ENCODE data around the gene VLDLR. TPM values are rescaled to one million over a fixed set of nuclear protein-coding genes. Genes with fewer than 3 reads are reported as not detected.

Gene VLDLR
- total RNA-seq, 4 donors from 2014 or later, result 8.5 to 99.5 (median 19.4) TPM

DNA sequence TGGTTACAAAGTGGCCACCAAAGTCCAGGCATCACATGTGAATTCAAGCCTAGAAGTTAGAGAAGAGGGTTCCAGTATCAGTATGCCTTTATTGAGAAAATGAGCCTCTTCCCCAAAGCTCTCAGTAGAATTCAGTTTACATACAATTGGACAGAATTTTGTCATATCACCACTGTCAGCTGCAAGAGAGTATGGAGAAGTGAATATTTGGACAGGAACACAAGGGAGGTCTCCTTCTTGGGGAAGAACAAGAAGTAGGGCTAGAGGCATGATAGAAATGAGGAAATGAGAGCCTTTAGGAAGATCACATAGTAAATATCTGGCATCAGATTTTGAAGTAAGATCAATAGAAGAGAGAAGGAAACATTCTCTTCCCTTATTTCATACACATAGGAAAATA, 27.8 kb upstream of the VLDLR start:
- TF ChIP-seq, protein P1, sequence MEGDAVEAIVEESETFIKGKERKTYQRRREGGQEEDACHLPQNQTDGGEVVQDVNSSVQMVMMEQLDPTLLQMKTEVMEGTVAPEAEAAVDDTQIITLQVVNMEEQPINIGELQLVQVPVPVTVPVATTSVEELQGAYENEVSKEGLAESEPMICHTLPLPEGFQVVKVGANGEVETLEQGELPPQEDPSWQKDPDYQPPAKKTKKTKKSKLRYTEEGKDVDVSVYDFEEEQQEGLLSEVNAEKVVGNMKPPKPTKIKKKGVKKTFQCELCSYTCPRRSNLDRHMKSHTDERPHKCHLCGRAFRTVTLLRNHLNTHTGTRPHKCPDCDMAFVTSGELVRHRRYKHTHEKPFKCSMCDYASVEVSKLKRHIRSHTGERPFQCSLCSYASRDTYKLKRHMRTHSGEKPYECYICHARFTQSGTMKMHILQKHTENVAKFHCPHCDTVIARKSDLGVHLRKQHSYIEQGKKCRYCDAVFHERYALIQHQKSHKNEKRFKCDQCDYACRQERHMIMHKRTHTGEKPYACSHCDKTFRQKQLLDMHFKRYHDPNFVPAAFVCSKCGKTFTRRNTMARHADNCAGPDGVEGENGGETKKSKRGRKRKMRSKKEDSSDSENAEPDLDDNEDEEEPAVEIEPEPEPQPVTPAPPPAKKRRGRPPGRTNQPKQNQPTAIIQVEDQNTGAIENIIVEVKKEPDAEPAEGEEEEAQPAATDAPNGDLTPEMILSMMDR (IDR thresholded peaks at IDR 0.05), result no peak
- TF ChIP-seq POLR2A (IDR thresholded peaks at IDR 0.05), result no peak
- H3K4me3 ChIP-seq, result no peak overlapping the region
- peaks cover 0 to 17% of the 10 kb centered on the region in 2 donors for H3K9me3 ChIP-seq
- H3K4me1 ChIP-seq, result no peaks in the 10 kb centered on the region
- no peak overlapping the region for H3K27ac ChIP-seq
- no peaks in the 10 kb centered on the region for H3K36me3 ChIP-seq
- H3K27me3 ChIP-seq, result no peaks in the 10 kb centered on the region
- intact Hi-C loops (cut with DNase I; ENCODE audit: low total_unique reads), result no loop called here
- DNase-seq, result no peak

DNA sequence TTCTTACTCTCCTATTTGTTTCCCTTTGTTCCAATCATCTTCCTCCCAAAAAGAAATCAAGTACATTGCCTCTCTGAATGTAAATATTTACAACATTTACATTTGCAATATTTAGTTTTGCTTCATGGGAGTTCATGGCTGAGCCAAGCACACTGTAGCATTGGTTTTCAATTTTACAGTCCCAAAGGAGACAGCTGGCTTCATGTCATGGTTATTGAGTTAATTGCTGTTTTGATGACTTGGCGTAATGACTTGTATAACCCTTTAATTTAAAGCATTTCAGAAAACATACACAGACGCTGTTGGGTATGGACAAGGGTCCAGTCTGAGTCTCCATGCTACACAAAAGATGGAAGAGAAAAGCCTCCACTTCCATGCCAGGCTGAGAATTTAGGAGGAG, 25.6 kb upstream of the VLDLR start:
- no peak overlapping the region for H3K4me3 ChIP-seq
- intact Hi-C loops (cut with DNase I; ENCODE audit: low total_unique reads), result no loop called here
- TF ChIP-seq, protein P1 (IDR thresholded peaks at IDR 0.05), result no peak
- TF ChIP-seq POLR2A (IDR thresholded peaks at IDR 0.05), result no peak

DNA sequence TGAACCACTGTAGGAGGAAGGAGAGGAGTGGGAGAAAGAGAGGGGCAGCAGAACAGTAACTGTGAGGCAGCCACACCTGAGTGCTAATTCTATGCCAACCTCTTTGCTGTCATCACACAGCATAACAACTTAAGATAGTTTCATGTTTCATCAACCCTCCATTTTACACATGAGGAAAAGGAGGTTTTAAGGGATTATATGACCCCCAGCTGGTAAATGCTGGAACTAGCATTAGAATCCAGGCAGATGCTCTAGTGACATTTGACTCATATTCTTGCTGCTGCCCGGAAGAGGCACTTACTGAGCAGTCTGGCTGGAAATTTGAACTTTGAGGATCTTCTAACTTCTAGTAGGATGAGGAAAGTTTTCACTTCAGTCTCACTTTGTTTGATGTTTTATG, 24.1 kb upstream of the VLDLR start:
- H3K4me3 ChIP-seq, result no peak overlapping the region
- no peaks in the 10 kb centered on the region for H3K36me3 ChIP-seq
- TF ChIP-seq POLR2A (IDR thresholded peaks at IDR 0.05), result no peak
- TF ChIP-seq, protein P1 (IDR thresholded peaks at IDR 0.05), result no peak
- intact Hi-C loops (cut with DNase I; ENCODE audit: low total_unique reads), result no loop called here
- no peak for DNase-seq
- no peaks in the 10 kb centered on the region for H3K27me3 ChIP-seq
- H3K4me1 ChIP-seq, result no peaks in the 10 kb centered on the region
- H3K27ac ChIP-seq, result no peak overlapping the region
- H3K9me3 ChIP-seq, result peaks cover 0 to 7% of the 10 kb centered on the region in 2 donors

More for the DNA sequence above, 25.6 kb upstream of the VLDLR start:
- H3K27me3 ChIP-seq, result no peaks in the 10 kb centered on the region
- H3K9me3 ChIP-seq, result peaks cover 0 to 17% of the 10 kb centered on the region in 2 donors
- no peak overlapping the region for H3K27ac ChIP-seq
- no peak for DNase-seq
- no peaks in the 10 kb centered on the region for H3K4me1 ChIP-seq
- no peaks in the 10 kb centered on the region for H3K36me3 ChIP-seq

DNA sequence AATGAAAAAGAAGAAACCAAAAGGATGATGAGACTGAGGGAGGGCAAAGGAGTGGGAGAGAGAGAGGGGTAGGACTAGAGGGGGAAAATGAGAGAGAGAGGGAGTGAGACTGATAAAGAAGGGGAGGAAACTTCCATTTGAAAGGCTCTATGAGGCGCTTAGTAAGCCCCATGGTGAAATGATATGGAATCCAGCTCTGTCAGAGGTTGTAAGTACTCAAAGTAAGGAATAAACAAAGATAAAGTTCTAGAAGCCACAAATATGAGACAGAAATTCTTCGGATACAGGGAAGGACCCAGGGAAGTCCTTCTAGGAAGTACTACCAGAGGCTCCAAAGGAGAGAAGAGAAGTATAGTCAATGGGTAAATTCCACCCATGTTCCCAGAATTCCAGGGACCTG, 21.7 kb upstream of the VLDLR start:
- Histone ChIP-seq H3K4me3 (no peak overlapping the region), H3K27me3 (no peaks in the 10 kb centered on the region), H3K9me3 (no peaks in the 10 kb centered on the region), H3K27ac (no peak overlapping the region), H3K36me3 (no peaks in the 10 kb centered on the region), H3K4me1 (no peaks in the 10 kb centered on the region)
- TF ChIP-seq, protein P1 (IDR thresholded peaks at IDR 0.05), result no peak
- TF ChIP-seq POLR2A (IDR thresholded peaks at IDR 0.05), result no peak
- DNase-seq, result no peak
- intact Hi-C loops (cut with DNase I; ENCODE audit: low total_unique reads), result no loop called here

DNA sequence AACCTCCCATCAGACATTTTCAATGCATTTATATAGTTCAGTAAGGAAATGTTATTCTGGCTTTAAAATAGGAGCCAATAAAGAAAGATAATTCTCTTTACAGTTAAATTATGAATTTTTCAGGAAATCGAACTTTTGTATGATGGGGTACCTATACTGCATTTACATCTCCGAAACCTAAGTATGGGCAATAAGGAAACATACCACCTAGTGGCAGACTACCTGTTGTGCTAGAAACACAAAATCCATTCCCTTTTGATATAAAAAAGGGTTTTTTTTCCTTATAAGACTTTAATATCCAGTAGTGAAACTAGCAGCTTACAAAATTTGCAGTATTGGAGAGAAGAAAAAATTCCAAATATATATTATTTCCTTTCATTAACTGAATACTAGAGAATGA, 21.3 kb upstream of the VLDLR start:
- DNase-seq, result no peak
- H3K9me3 ChIP-seq, result no peaks in the 10 kb centered on the region
- no peaks in the 10 kb centered on the region for H3K4me1 ChIP-seq
- H3K27ac ChIP-seq, result no peak overlapping the region
- no peak overlapping the region for H3K4me3 ChIP-seq
- no peaks in the 10 kb centered on the region for H3K27me3 ChIP-seq
- H3K36me3 ChIP-seq, result no peaks in the 10 kb centered on the region
- intact Hi-C loops (cut with DNase I; ENCODE audit: low total_unique reads), result no loop called here
- TF ChIP-seq, protein P1 (IDR thresholded peaks at IDR 0.05), result no peak
- no peak for TF ChIP-seq POLR2A (IDR thresholded peaks at IDR 0.05)
